Panc1 (cell line): ENCODE data around the gene COL11A1.

Experiments
- CTCF ChIP-seq: fragments of 450-650 bp; IDR thresholded peaks from 2 replicates; pipeline ENCODE4 v1.5.1; 2017; ENCODE audit warnings: mild to moderate bottlenecking
- TCF7L2 ChIP-seq: IDR thresholded peaks from 2 replicates; pipeline ENCODE4 v1.6.1; 2011; ENCODE audit warnings: mild to moderate bottlenecking, low read depth, low read length, inconsistent platforms

- TF ChIP-seq CTCF (no peak), TCF7L2 (no peak)
These were observed 275.2 kb downstream of the COL11A1 start for GRCh38 chr1:102833151-102833550.
